H1 (cell line): ENCODE results near the gene AVPR2. TPM values are rescaled to one million over a fixed set of nuclear protein-coding genes. Genes with fewer than 3 reads are reported as not detected.

Source experiments
- CTCF ChIA-PET: fragments of 300-600 bp; sonication (Branson Sonifier 250); formaldehyde crosslinking; loops from one replicate; lab custom pipeline; 2021; ENCODE audit not compliant: partially characterized antibody; lab: Charles Lee
- POLR2A ChIA-PET: fragments of 300-600 bp; sonication (Branson Sonifier 250); formaldehyde crosslinking; loops from one replicate; lab custom pipeline; 2021; ENCODE audit warnings: inconsistent platforms; ENCODE audit not compliant: partially characterized antibody; lab: Charles Lee
- DNase-seq, 2 experiments: peaks; one replicate each; pipeline versions ENCODE4 v3.0.0 to v3.0.0-alpha.2; 2010 to 2022; ENCODE audit warnings: low spot score in 2 of 2, low read depth in 1 of 2, mixed read lengths in 1 of 2
- FAIRE-seq: peaks from 2 replicates; lab custom pipeline; 2011; peaks lifted over from hg19 to GRCh38; lab: Jason Lieb, UNC
- H2AFZ ChIP-seq: 2 replicates; pipeline ENCODE4 v1.8.1; 2012; ENCODE audit warnings: low read length, inconsistent platforms
- H2AK5ac ChIP-seq: 2 replicates; pipeline ENCODE4 v1.6.1; 2013; ENCODE audit warnings: low read depth, low read length
- H2BK120ac ChIP-seq: replicated peaks from 2 replicates; pipeline ENCODE3; 2013; ENCODE audit warnings: low read depth, low read length, inconsistent platforms
- H2BK12ac ChIP-seq: 2 replicates; pipeline ENCODE4 v1.6.1; 2013; ENCODE audit warnings: low read depth, low read length
- H2BK15ac ChIP-seq: 2 replicates; pipeline ENCODE4 v1.6.1; 2013; ENCODE audit warnings: low read length
- H2BK20ac ChIP-seq: 2 replicates; pipeline ENCODE4 v1.6.1; 2013; ENCODE audit warnings: low read length
- H2BK5ac ChIP-seq: 2 replicates; pipeline ENCODE4 v1.6.1; 2013; ENCODE audit warnings: low read depth, low read length
- H3K14ac ChIP-seq: 2 replicates; pipeline ENCODE4 v1.6.1; 2013; ENCODE audit warnings: inconsistent platforms; ENCODE audit not compliant: insufficient read length
- H3K18ac ChIP-seq: 2 replicates; pipeline ENCODE4 v1.6.1; 2013; ENCODE audit warnings: low read length; ENCODE audit errors: extremely low read depth
- H3K23ac ChIP-seq: 2 replicates; pipeline ENCODE4 v1.6.1; 2013; ENCODE audit warnings: inconsistent platforms; ENCODE audit not compliant: insufficient read length
- H3K23me2 ChIP-seq: 2 replicates; pipeline ENCODE4 v1.6.1; 2013; ENCODE audit warnings: low read depth, low read length
- H3K27ac ChIP-seq: 2 replicates; pipeline ENCODE4 v1.6.1; 2011; ENCODE audit warnings: low read depth, low read length, inconsistent platforms
- H3K27me3 ChIP-seq, 4 experiments: replicated peaks in 1 of 4; 1 replicate in 1 of 4; 2 replicates in 3 of 4; pipeline versions ENCODE4 v1.6.1 to v1.8.1; 2011 to 2013; ENCODE audit warnings: low read length in 3 of 4, mild to moderate bottlenecking in 3 of 4, inconsistent platforms in 2 of 4, mixed read lengths in 2 of 4, moderate library complexity in 1 of 4; ENCODE audit not compliant: control insufficient read depth in 3 of 4, insufficient read depth in 3 of 4; ENCODE audit errors: extremely low read depth in 1 of 4
- H3K36me3 ChIP-seq, 4 experiments: 2 replicates each; pipeline versions ENCODE4 v1.6.1 to v1.8.1; 2011 to 2013; ENCODE audit warnings: mild to moderate bottlenecking in 4 of 4, low read length in 3 of 4, moderate library complexity in 2 of 4, control low read depth in 1 of 4, inconsistent platforms in 1 of 4; ENCODE audit not compliant: insufficient read depth in 4 of 4, control insufficient read depth in 2 of 4
- H3K4ac ChIP-seq: replicated peaks from 2 replicates; pipeline ENCODE3; 2013; ENCODE audit warnings: low read length, low read depth, mixed read lengths, inconsistent platforms; ENCODE audit not compliant: insufficient read length
- H3K4me1 ChIP-seq, 4 experiments: replicated peaks in 1 of 4; 1 replicate in 1 of 4; 2 replicates in 3 of 4; pipeline versions ENCODE4 v1.6.1 to v1.8.1; 2011 to 2013; ENCODE audit warnings: low read length in 3 of 4, inconsistent platforms in 2 of 4, mixed read lengths in 1 of 4; ENCODE audit not compliant: insufficient read depth in 4 of 4, control insufficient read depth in 3 of 4
- H3K4me2 ChIP-seq, 2 experiments: 2 replicates each; pipeline versions ENCODE4 v1.6.1 to v1.8.1; 2011 to 2013; ENCODE audit warnings: low read depth in 2 of 2, low read length in 2 of 2, control low read depth in 1 of 2, inconsistent platforms in 1 of 2, mild to moderate bottlenecking in 1 of 2; ENCODE audit not compliant: insufficient read depth in 1 of 2
- H3K4me3 ChIP-seq, 4 experiments: fragments of 200-600, 300-600 bp in 1 of 4; sonication (generic), shearing (Covaris generic), sonication (Bioruptor Twin) in 1 of 4; 2 replicates each; pipeline versions ENCODE4 v1.5.1 to v1.8.1; 2011 to 2016; ENCODE audit warnings: low read length in 4 of 4, low read depth in 3 of 4, control low read depth in 2 of 4, inconsistent platforms in 2 of 4, mild to moderate bottlenecking in 2 of 4, mixed read lengths in 1 of 4, moderate library complexity in 1 of 4; ENCODE audit not compliant: insufficient read depth in 2 of 4; ENCODE audit errors: extremely low read depth in 1 of 4
- H3K56ac ChIP-seq: replicated peaks from 2 replicates; pipeline ENCODE3; 2013; ENCODE audit warnings: low read depth, mild to moderate bottlenecking, mixed read lengths, low read length, inconsistent platforms; ENCODE audit not compliant: insufficient read length
- H3K79me1 ChIP-seq: 2 replicates; pipeline ENCODE4 v1.6.1; 2013; ENCODE audit warnings: low read depth, low read length, control low read depth
- H3K79me2 ChIP-seq, 2 experiments: 2 replicates each; pipeline versions ENCODE4 v1.6.1 to v1.8.1; 2012 to 2013; ENCODE audit warnings: low read length in 2 of 2, mild to moderate bottlenecking in 2 of 2, inconsistent platforms in 1 of 2; ENCODE audit not compliant: insufficient read depth in 2 of 2, control insufficient read depth in 1 of 2
- H3K9ac ChIP-seq, 4 experiments: replicated peaks in 1 of 4; 1 replicate in 1 of 4; 2 replicates in 3 of 4; pipeline versions ENCODE4 v1.6.1 to v1.8.1; 2011 to 2013; ENCODE audit warnings: low read depth in 3 of 4, low read length in 3 of 4, control low read depth in 2 of 4, mild to moderate bottlenecking in 2 of 4, moderate library complexity in 2 of 4, inconsistent platforms in 1 of 4; ENCODE audit errors: extremely low read depth in 1 of 4
- H3K9me3 ChIP-seq, 2 experiments: 2 replicates each; pipeline versions ENCODE4 v1.6.1 to v1.8.1; 2012 to 2013; ENCODE audit warnings: mild to moderate bottlenecking in 2 of 2, moderate library complexity in 2 of 2, control low read depth in 1 of 2, inconsistent platforms in 1 of 2, low read depth in 1 of 2, low read length in 1 of 2, mixed read lengths in 1 of 2; ENCODE audit not compliant: insufficient read depth in 2 of 2
- H4K20me1 ChIP-seq, 2 experiments: replicated peaks in 1 of 2; 2 replicates each; pipeline versions ENCODE3 to v1.8.1; 2011 to 2013; ENCODE audit warnings: inconsistent platforms in 2 of 2, low read length in 2 of 2, mild to moderate bottlenecking in 1 of 2; ENCODE audit not compliant: insufficient read depth in 2 of 2, control insufficient read depth in 1 of 2
- H4K5ac ChIP-seq: 2 replicates; pipeline ENCODE4 v1.6.1; 2013; ENCODE audit warnings: low read length, low read depth, mixed read lengths, inconsistent platforms; ENCODE audit not compliant: insufficient read length
- H4K8ac ChIP-seq: 2 replicates; pipeline ENCODE4 v1.8.0; 2013; ENCODE audit warnings: mild to moderate bottlenecking, moderate library complexity, low read length, inconsistent platforms; ENCODE audit not compliant: insufficient read depth; ENCODE audit errors: extremely low read depth
- H4K91ac ChIP-seq: replicated peaks from 2 replicates; pipeline ENCODE3; 2013; ENCODE audit warnings: low read length, mixed read lengths, inconsistent platforms; ENCODE audit not compliant: insufficient read length
- BCL11A ChIP-seq, 2 experiments: IDR thresholded peaks; one replicate each; pipeline ENCODE4 v1.6.1; 2011; ENCODE audit warnings: low read depth in 2 of 2, low read length in 2 of 2, mild to moderate bottlenecking in 2 of 2
- CEBPB ChIP-seq: IDR thresholded peaks from 2 replicates; pipeline ENCODE4 v1.6.1; 2012; ENCODE audit warnings: low read depth, low read length
- CREB1 ChIP-seq: IDR thresholded peaks from 2 replicates; pipeline ENCODE4 v1.6.1; 2012; ENCODE audit warnings: inconsistent platforms
- EP300 ChIP-seq, 2 experiments: IDR thresholded peaks; 1 replicate in 1 of 2; 2 replicates in 1 of 2; pipeline ENCODE4 v1.6.1; 2011 to 2012; ENCODE audit warnings: low read depth in 2 of 2, low read length in 2 of 2, mild to moderate bottlenecking in 2 of 2, borderline replicate concordance in 1 of 2, inconsistent platforms in 1 of 2, moderate library complexity in 1 of 2
- GABPA ChIP-seq: IDR thresholded peaks from 2 replicates; pipeline ENCODE4 v1.6.1; 2011; ENCODE audit warnings: mild to moderate bottlenecking, low read length, moderate library complexity, borderline replicate concordance; ENCODE audit not compliant: insufficient read depth
- HDAC6 ChIP-seq: IDR thresholded peaks from one replicate; pipeline ENCODE4 v1.7.1; 2012; ENCODE audit warnings: low read depth, mild to moderate bottlenecking, inconsistent platforms, low read length, moderate library complexity
- KDM4A ChIP-seq: IDR thresholded peaks from one replicate; pipeline ENCODE4 v1.7.1; 2012; ENCODE audit warnings: low read depth, mild to moderate bottlenecking, moderate library complexity, low read length, inconsistent platforms; ENCODE audit not compliant: severe bottlenecking
- SP1 ChIP-seq: IDR thresholded peaks from 2 replicates; pipeline ENCODE4 v1.6.1; 2011; ENCODE audit warnings: low read depth, low read length
- TAF1 ChIP-seq: IDR thresholded peaks from 2 replicates; pipeline ENCODE4 v1.6.1; 2011; ENCODE audit warnings: mild to moderate bottlenecking, low read depth, low read length
- TBP ChIP-seq: IDR thresholded peaks from 2 replicates; pipeline ENCODE4 v1.6.1; 2011; ENCODE audit warnings: low read depth, low read length, improper control_type of control experiment
- WGBS, 2 experiments: shearing (Covaris generic) in 1 of 2; methylation state at CpG; one replicate each; pipeline versions ENCODE4 v1.1.6 to v1.1.7; 2013 to 2015; ENCODE audit warnings: low lambda C conversion rate in 2 of 2, mixed read lengths in 2 of 2, inconsistent platforms in 1 of 2, low coverage in 1 of 2, missing lambda C conversion rate in 1 of 2; ENCODE audit not compliant: insufficient replicate concordance in 2 of 2, insufficient coverage in 1 of 2, insufficient read length in 1 of 2; ENCODE audit errors: extremely low coverage in 1 of 2, missing lambda C conversion rate in 1 of 2; 5-methylcytosine and 5-hydroxymethylcytosine counted together
- polyA plus RNA-seq, 7 experiments: library from polyadenylated mRNA; depleted of rRNA in 3 of 7; stranded (reverse) in 5 of 7; unstranded in 2 of 7; fragments of >200 nt in 5 of 7; fragments of 200-250 nt in 2 of 7; gene quantifications; 1 replicate in 5 of 7; 2 replicates in 1 of 7; 4 replicates in 1 of 7; pipeline versions ENCODE4 v1.2.1 to v1.2.3, GENCODE V29; 2011 to 2013; ENCODE audit warnings: missing spikeins in 2 of 7, mixed read lengths in 2 of 7
- total RNA-seq: library from RNA; stranded (reverse); fragmentation: NEBNext Ultra II Directional; extraction: Animal tissue kit (Norgen Biotek cat#: 25700); gene quantifications from 2 replicates; pipeline ENCODE4 v1.2.1, GENCODE V29; 2021
- TF ChIP-seq, protein P1 (sequence below): IDR thresholded peaks from 2 replicates; pipeline ENCODE4 v1.6.1; 2012; ENCODE audit warnings: inconsistent platforms
- TF ChIP-seq, protein P2 (sequence below): IDR thresholded peaks from 2 replicates; pipeline ENCODE4 v1.6.1; 2011; ENCODE audit warnings: low read length, improper control_type of control experiment
- TF ChIP-seq, protein P3 (sequence below): IDR thresholded peaks from 2 replicates; pipeline ENCODE4 v1.6.1; 2012; ENCODE audit warnings: inconsistent platforms

AVPR2 gene
- total and polyA plus RNA-seq, 2 of the 8 experiments (the other 6 are each of a cell fraction or from before 2014, with no cell fraction given), result 0.09 TPM; not detected in 1

DNA sequence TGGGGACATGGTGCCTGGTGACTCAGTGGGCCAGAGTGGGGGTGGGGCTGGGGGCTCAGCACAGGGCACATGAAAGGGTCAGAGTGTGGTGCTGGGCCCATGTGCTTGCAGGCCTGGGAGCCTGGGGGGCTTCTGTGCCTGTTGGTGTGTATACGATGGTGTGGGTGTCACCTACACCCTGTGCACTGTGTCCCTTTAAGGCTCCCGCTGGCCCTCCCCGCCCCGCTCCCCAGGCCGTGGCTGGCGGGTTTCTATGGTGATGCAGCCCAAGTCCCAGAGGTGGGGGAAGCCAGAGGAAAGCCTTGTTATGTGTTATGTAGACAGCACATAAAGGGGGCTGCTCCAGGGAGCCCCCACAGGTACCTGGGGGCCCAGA lies 24.0 kb upstream of the AVPR2 start:
- Histone ChIP-seq H4K20me1 (peaks cover 0 to 5% of the 10 kb centered on the region in 2 experiments), H4K91ac (no peak overlapping the region), H2BK20ac (no peak overlapping the region), H3K9ac (no peak overlapping the region), H3K27me3 (peaks cover 0 to 5% (median 0%) of the 10 kb centered on the region in 4 experiments; a peak in 1 of 7 replicates), H2AFZ (no peak overlapping the region), H2BK15ac (0 out of 2 replicates have a peak overlapping the region, but pooled peaks have one; percentile 1), H3K79me2 (no peaks in the 10 kb centered on the region; a peak in 1 of 4 replicates), H2BK5ac (0 out of 2 replicates have a peak overlapping the region, but pooled peaks have one; percentile 24), H4K8ac (no peak overlapping the region), H3K14ac (no peak overlapping the region), H3K4me2 (peak overlapping the region in 1 of 2 experiments; percentile 49; a peak in 1 of 4 replicates), H3K4ac (no peak overlapping the region), H3K23ac (no peak overlapping the region), H2AK5ac (no peak overlapping the region), H3K56ac (no peak overlapping the region), H4K5ac (no peak overlapping the region), H3K4me1 (peaks cover 7 to 55% (median 37%) of the 10 kb centered on the region in 4 experiments), H3K27ac (no peak overlapping the region), H3K36me3 (no peaks in the 10 kb centered on the region), H3K18ac (no peak overlapping the region; the same call in 1 of the 2 replicates), H2BK120ac (no peak overlapping the region), H2BK12ac (no peak overlapping the region), H3K23me2 (peaks cover 3% of the 10 kb centered on the region; the same call in 1 of the 2 replicates), H3K4me3 (no peak overlapping the region), H3K79me1 (no peaks in the 10 kb centered on the region), H3K9me3 (no peaks in the 10 kb centered on the region)
- no peak for FAIRE-seq
- CTCF ChIA-PET, result no interaction called here
- no CpG with 5 or more reads among the region's 6 CpGs for WGBS, 2 experiments
- POLR2A ChIA-PET, result no interaction called here
- DNase-seq, result no peak
- TF ChIP-seq, protein P1, sequence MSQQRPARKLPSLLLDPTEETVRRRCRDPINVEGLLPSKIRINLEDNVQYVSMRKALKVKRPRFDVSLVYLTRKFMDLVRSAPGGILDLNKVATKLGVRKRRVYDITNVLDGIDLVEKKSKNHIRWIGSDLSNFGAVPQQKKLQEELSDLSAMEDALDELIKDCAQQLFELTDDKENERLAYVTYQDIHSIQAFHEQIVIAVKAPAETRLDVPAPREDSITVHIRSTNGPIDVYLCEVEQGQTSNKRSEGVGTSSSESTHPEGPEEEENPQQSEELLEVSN, result no peak
- TF ChIP-seq GABPA (no peak), KDM4A (no peak), BCL11A (IDR thresholded peaks at IDR 0.05; ENCODE audit: low read depth in 2 of 2, low read length in 2 of 2) (no peak), SP1 (no peak), CEBPB (no peak), CREB1 (no peak), EP300 (IDR thresholded peaks at IDR 0.05; ENCODE audit: borderline replicate concordance in 1 of 2, low read depth in 2 of 2, low read length in 2 of 2) (no peak), TAF1 (no peak), HDAC6 (no peak), TBP (no peak)
- TF ChIP-seq, protein P2, sequence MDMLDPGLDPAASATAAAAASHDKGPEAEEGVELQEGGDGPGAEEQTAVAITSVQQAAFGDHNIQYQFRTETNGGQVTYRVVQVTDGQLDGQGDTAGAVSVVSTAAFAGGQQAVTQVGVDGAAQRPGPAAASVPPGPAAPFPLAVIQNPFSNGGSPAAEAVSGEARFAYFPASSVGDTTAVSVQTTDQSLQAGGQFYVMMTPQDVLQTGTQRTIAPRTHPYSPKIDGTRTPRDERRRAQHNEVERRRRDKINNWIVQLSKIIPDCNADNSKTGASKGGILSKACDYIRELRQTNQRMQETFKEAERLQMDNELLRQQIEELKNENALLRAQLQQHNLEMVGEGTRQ, result no peak
- TF ChIP-seq, protein P3, sequence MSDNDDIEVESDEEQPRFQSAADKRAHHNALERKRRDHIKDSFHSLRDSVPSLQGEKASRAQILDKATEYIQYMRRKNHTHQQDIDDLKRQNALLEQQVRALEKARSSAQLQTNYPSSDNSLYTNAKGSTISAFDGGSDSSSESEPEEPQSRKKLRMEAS, result no peak
